Fibroblast of peridontal ligament (primary cell): ENCODE results near the gene KLHL18.
"Not testable (repeated sequence)": the region's sequence is repeated elsewhere in the genome, so short reads cannot be mapped to it uniquely, and the experiment has no call there.

ENCODE experiments used
- DNase-seq: peaks from one replicate; pipeline ENCODE4 v3.0.0-alpha.2; 2010; ENCODE audit errors: extremely low read depth

KLHL18 gene

GRCh38 chr3:47282424-47283192 is at the start of gene KLHL18, which contains the start of gene KIF9:
TSS of gene KLHL18 (plus strand) at chr3:47282944. CDS start at chr3:47282966, 22 bp downstream.
TSS of gene KIF9 (minus strand) at chr3:47282799. CDS start at chr3:47277374, 5,425 bp downstream.
- DNase-seq: peak; percentile 94

GRCh38 chr3:47238017-47238416 is 44.7 kb upstream of the KLHL18 start:
- no peak for DNase-seq

GRCh38 chr3:47239929-47240328 is 42.8 kb upstream of the KLHL18 start:
- DNase-seq: no peak

GRCh38 chr3:47243419-47244147 is 39.2 kb upstream of the KLHL18 start:
- no peak for DNase-seq

- DNase-seq: no peak
Observed at GRCh38 chr3:47244531-47245100, 38.1 kb upstream of the KLHL18 start.

- DNase-seq: no peak
Observed at GRCh38 chr3:47245271-47245670, 37.5 kb upstream of the KLHL18 start.

- DNase-seq: no peak
Observed at GRCh38 chr3:47247131-47248064, 35.3 kb upstream of the KLHL18 start.

GRCh38 chr3:47250309-47251060 is 32.3 kb upstream of the KLHL18 start:
- DNase-seq: peak; percentile 39

- DNase-seq: not testable (repeated sequence)
Observed at GRCh38 chr3:47251085-47251484, 31.7 kb upstream of the KLHL18 start.

- no peak for DNase-seq
Observed at GRCh38 chr3:47251689-47252088, 31.1 kb upstream of the KLHL18 start.

- not testable (repeated sequence) for DNase-seq
Observed at GRCh38 chr3:47256331-47256730, 26.4 kb upstream of the KLHL18 start.

- DNase-seq: no peak
Observed at GRCh38 chr3:47259114-47259513, 23.6 kb upstream of the KLHL18 start.

- no peak for DNase-seq
Observed at GRCh38 chr3:47260605-47261004, 22.1 kb upstream of the KLHL18 start.

- peak; percentile 21 for DNase-seq
Observed at GRCh38 chr3:47261301-47261700, 21.4 kb upstream of the KLHL18 start.

GRCh38 chr3:47265008-47265407 is 17.7 kb upstream of the KLHL18 start:
- DNase-seq: no peak

GRCh38 chr3:47265725-47266428 is 16.9 kb upstream of the KLHL18 start:
- no peak for DNase-seq

- DNase-seq: peak; percentile 95
Observed at GRCh38 chr3:47266709-47267489, 15.8 kb upstream of the KLHL18 start.

GRCh38 chr3:47267490-47267824 is 15.3 kb upstream of the KLHL18 start:
- no peak for DNase-seq

- no peak for DNase-seq
Observed at GRCh38 chr3:47270526-47270925, 12.2 kb upstream of the KLHL18 start.
